Fibroblast of the aortic adventitia (primary cell): Measurements from ENCODE around the gene CELF4. TPM values are rescaled to one million over a fixed set of nuclear protein-coding genes. Genes with fewer than 3 reads are reported as not detected.

ENCODE experiments used
- DNase-seq: peaks from one replicate; pipeline ENCODE4 v3.0.0-alpha.2; 2010; ENCODE audit warnings: low read depth
- H3K4me3 ChIP-seq: 2 replicates; pipeline ENCODE4 v1.5.1; 2011; ENCODE audit warnings: low read depth, mild to moderate bottlenecking, control low read depth, low read length, moderate library complexity
- CTCF ChIP-seq: IDR thresholded peaks from 2 replicates; pipeline ENCODE4 v1.5.1; 2011; ENCODE audit warnings: mild to moderate bottlenecking, low read length, control low read depth, inconsistent platforms; ENCODE audit not compliant: insufficient read depth
- total RNA-seq: library from RNA; depleted of rRNA; stranded (reverse); fragments of >200 nt; gene quantifications from 2 replicates; pipeline ENCODE4 v1.2.3, GENCODE V29; 2012; ENCODE audit warnings: low replicate concordance

Gene CELF4
- total RNA-seq, 1 donor, result not detected

GRCh38 chr18:37544713-37545112, 20.9 kb downstream of the CELF4 start:
- no peak for TF ChIP-seq CTCF
- no peak overlapping the region for H3K4me3 ChIP-seq

GRCh38 chr18:37544217-37544616, 21.4 kb downstream of the CELF4 start:
- no peak for DNase-seq
- TF ChIP-seq CTCF, result no peak
- no peak overlapping the region for H3K4me3 ChIP-seq

More at GRCh38 chr18:37544713-37545112, 20.9 kb downstream of the CELF4 start:
- DNase-seq, result no peak

GRCh38 chr18:37543321-37543720, 22.3 kb downstream of the CELF4 start:
- no peak overlapping the region for H3K4me3 ChIP-seq
- TF ChIP-seq CTCF, result no peak
- no peak for DNase-seq

- TF ChIP-seq CTCF, result no peak
- DNase-seq, result no peak
- no peak overlapping the region for H3K4me3 ChIP-seq
These were observed 24.1 kb downstream of the CELF4 start for GRCh38 chr18:37541517-37541916.

GRCh38 chr18:37540424-37541138, 25.0 kb downstream of the CELF4 start:
- no peak overlapping the region for H3K4me3 ChIP-seq
- no peak for TF ChIP-seq CTCF
- no peak for DNase-seq

- H3K4me3 ChIP-seq, result no peak overlapping the region
- DNase-seq, result no peak
- no peak for TF ChIP-seq CTCF
These were observed 26.4 kb downstream of the CELF4 start for GRCh38 chr18:37539236-37539635.

- no peak overlapping the region for H3K4me3 ChIP-seq
- no peak for DNase-seq
- no peak for TF ChIP-seq CTCF
These were observed 26.9 kb downstream of the CELF4 start for GRCh38 chr18:37538526-37539205.
